Kasumi-1 (cell line): ENCODE results near the gene TEKTIP1.
"Not testable (repeated sequence)": the region's sequence is repeated elsewhere in the genome, so short reads cannot be mapped to it uniquely, and the experiment has no call there.

ENCODE experiments used
- DNase-seq, 2 experiments: peaks; one replicate each; lab custom pipeline; 2025; lab: John Stamatoyannopoulos, UW

Gene TEKTIP1

GRCh38 chr19:3523361-3524077 lies 15.5 kb upstream of the TEKTIP1 start:
- no peak for DNase-seq

GRCh38 chr19:3524078-3524842 lies 14.7 kb upstream of the TEKTIP1 start:
- no peak for DNase-seq

GRCh38 chr19:3524904-3525451 lies 14.0 kb upstream of the TEKTIP1 start:
- no peak for DNase-seq

- no peak for DNase-seq
Observed at GRCh38 chr19:3526507-3527237, 12.3 kb upstream of the TEKTIP1 start.

GRCh38 chr19:3527238-3527910 lies 11.6 kb upstream of the TEKTIP1 start:
- DNase-seq = no peak

- DNase-seq = no peak
Observed at GRCh38 chr19:3528080-3528479, 10.9 kb upstream of the TEKTIP1 start.

- DNase-seq = no peak
Observed at GRCh38 chr19:3528539-3529211, 10.3 kb upstream of the TEKTIP1 start.

GRCh38 chr19:3529299-3529698 lies 9.7 kb upstream of the TEKTIP1 start:
- not testable (repeated sequence) for DNase-seq

- DNase-seq = no peak
Observed at GRCh38 chr19:3530389-3530788, 8.6 kb upstream of the TEKTIP1 start.

GRCh38 chr19:3531716-3532115 lies 7.3 kb upstream of the TEKTIP1 start:
- DNase-seq = no peak

- no peak for DNase-seq
Observed at GRCh38 chr19:3532154-3532786, 6.7 kb upstream of the TEKTIP1 start.

GRCh38 chr19:3533033-3533432 lies 5.9 kb upstream of the TEKTIP1 start:
- DNase-seq = no peak

GRCh38 chr19:3533563-3534216 lies 5.3 kb upstream of the TEKTIP1 start:
- no peak for DNase-seq

GRCh38 chr19:3534375-3535234 lies 4.4 kb upstream of the TEKTIP1 start:
- no peak for DNase-seq

- no peak for DNase-seq
Observed at GRCh38 chr19:3535235-3535535, 3.8 kb upstream of the TEKTIP1 start.

- DNase-seq = no peak
Observed at GRCh38 chr19:3535563-3535965, 3.4 kb upstream of the TEKTIP1 start.

- DNase-seq = no peak
Observed at GRCh38 chr19:3535981-3536380, 3.0 kb upstream of the TEKTIP1 start.

GRCh38 chr19:3536429-3537100 lies 2.4 kb upstream of the TEKTIP1 start:
- DNase-seq = no peak

GRCh38 chr19:3537101-3537437 lies 1.9 kb upstream of the TEKTIP1 start:
- DNase-seq = no peak
